ENCODE data around the gene SCAMP4.

DNA sequence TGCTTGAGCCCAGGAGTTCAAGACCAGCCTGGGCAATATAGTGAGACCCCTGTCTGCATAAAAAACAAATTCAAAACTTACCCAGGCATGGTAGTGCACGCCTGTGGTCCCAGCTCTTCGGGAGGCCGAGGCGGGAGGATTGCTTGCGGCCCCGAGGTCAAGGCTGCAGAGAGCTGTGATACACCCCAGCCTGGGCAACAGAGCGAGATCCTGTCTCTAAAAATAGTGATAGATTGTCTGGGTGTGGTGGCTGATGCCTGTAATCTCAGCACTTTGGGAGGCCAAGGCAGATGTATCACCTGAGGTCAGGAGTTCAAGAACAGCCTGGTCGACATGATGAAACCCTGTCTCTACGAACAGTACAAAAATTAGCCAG is 37.9 kb upstream of the SCAMP4 start:
- TF ChIP-seq GATA3 (IDR thresholded peaks at IDR 0.05; ENCODE audit: low read depth, low read length), result no peak
- TF ChIP-seq GATA2 (IDR thresholded peaks at IDR 0.05; ENCODE audit: low read depth, low read length), result no peak

All from SH-SY5Y (cell line).